Stimulated activated naive CD8-positive, alpha-beta T cell treated with anti-CD3 and anti-CD28 coated beads, Interleukin-15, Interleukin-2, amounts not matched to agents 100 U/mL and 50 U/mL, for 24 hours (primary cell): ENCODE results near the gene RNF34.
A peak's percentile ranks its signal among the peaks of the same experiment; 100 is the strongest.

Source experiments
- ATAC-seq: fragments of 150-1000 bp; cut with Tn5 transposase; one replicate; pipeline ENCODE4 v1.10.0; 2021
- DNase-seq: peaks from one replicate; pipeline ENCODE4 v3.0.0; 2021

RNF34 gene

DNA sequence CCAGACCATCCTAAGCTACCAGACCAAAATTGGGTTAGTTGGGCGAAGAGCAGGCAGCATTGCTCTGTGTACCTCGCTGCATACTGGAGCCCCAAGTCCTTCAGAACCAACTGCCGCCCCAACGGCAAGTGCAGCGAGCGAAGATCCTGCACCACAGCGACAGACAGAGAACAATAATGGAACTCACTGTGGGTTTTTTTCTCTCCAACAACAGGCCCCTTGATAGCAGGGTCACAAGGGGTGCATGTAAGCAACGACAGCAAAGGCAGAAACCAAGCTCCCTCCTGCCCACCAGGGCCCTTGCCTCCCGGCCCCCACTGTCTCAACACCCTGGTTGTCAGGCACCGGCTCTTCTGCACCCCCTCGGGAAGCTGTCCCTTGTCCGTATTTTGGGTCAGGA, 39.0 kb downstream of the RNF34 start:
- DNase-seq, result no peak
- ATAC-seq, result no peak

- no peak for ATAC-seq
- no peak for DNase-seq
These were observed 39.8 kb downstream of the RNF34 start for GRCh38 chr12:121439715-121440114.

DNA sequence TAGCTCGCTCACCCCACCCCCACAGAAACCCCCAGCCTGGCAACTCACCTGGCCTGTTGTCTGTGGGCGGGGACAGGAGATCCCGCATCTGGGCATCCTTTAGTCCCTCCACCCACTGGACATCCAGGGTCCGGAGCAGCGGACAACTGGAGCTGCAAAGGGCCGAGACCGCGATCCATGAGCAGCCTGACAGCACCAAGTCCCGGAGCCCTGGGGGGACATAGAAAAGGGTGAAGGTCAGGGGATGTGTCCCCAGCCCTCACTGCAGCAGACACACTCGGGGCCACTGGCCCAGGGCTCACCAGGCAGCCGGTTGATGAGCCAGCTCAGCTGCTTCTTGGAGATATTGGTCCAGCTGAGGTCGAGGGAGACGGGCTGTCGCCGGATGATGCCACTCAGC, 40.9 kb downstream of the RNF34 start:
- DNase-seq (no peak), ATAC-seq (no peak)

- ATAC-seq (no peak), DNase-seq (no peak)
These were observed 41.6 kb downstream of the RNF34 start for GRCh38 chr12:121441555-121441954.

DNA sequence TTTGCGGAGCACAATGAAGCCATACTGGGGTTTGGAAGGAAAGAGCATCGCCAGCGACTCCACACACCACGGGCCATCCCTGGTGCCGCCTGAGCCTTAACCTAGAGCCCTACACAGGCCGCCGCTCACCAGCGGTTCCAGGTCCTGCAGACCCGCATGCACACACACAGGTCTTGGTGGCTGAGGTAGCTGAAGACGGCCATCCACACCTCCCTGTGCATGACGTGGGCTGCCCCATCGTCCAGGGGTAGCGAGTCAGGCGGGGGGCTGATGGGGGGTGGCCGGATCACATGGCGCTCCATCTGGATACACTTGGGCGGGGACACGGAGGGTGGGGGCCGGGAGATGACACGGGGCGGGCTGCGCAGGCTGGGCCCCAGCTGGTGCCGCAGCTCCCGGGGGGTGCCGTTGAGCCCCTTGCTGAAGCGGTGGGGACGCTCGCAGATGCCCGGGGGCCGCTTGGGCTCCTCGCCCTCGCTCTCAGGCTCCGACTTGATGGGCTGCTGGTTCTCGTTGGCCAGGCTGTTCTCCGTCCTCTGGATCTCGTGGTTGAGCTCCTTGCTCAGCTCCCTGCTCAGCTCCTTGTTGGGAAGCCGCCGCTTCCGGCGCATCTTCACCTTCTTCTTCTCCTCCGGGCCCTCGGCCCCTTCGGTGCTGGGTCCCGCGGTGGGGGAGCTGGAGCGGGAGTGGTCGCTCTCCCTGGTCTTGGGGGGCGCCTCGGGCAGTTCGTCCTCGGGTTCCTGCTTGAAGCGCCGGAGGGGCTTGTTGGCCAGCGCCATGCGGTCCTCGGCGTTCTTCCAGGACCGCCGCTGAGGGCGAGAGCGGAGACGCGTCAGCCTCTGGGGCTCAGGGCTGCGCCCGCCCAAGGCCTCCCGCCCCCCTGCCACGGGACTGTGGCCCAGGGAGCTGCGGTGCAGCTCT, 42.4 kb downstream of the RNF34 start:
- DNase-seq (no peak), ATAC-seq (no peak)

- DNase-seq, result peak; percentile 80
- peak; percentile 66 for ATAC-seq
These were observed 43.4 kb downstream of the RNF34 start for GRCh38 chr12:121443193-121443870.

DNA sequence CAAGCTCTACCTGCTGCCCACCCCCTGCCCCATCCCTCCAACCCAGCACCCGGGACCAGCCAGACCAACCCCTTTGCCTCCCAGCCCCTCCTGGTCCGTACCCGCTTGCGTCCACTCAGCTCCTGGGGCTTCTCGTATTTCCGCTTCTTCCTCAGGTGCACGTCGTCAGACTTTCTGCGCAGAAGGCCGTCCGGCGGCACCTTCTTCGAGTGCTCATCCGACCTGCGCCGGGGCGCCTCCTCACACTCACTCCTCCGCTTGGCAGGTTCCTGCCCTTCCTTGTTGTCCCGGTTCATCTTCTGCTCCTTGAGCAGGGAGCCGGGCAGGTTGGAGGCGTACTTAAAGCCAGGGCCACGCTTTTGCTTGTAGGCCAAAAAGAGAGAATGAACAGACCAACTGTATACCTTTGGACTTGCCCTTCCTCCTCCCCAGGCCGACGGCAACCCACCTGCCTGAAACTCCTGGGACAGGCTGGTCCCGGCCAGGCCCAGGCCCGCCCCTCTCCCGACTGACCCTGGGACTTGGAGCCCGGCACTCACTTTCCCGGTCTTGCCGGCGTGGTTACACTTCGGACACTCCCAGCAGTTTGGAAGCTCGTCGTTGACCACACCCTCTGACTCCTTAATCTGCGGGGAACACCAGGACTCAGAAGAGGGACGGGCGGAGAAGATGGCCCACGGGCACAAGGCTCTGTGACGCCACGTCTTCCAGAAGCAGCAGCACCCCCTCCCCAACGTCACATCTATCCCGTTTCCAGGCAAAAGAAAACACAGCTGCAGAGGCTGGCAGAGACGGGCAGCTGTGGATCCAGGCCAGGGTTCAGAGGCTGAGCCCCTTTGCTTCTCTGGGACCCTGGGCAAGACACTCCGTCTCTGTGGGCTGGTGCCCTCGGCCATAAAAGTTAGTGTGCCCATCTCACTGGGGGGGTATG, 44.3 kb downstream of the RNF34 start:
- ATAC-seq, result no peak

DNA sequence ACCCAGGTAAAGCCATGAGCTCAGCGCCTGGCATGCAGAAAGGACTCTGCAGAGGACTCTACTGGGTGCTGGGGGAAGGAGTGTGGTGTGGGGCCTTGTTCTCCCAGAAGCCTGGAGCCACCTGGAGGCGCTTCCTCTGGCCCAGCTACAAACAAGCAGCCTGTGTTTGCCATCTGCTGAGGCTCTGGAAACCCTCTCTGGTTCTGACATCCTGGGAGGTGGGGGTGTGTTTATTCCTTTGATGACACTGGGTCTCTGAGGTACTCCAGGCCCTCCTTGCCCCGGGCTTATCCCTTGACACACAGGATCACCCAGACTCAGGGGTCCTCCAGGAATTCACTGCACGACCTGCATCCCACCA, 44.9 kb downstream of the RNF34 start:
- no peak for ATAC-seq

More for the DNA sequence above, 44.3 kb downstream of the RNF34 start:
- DNase-seq, result no peak

DNA sequence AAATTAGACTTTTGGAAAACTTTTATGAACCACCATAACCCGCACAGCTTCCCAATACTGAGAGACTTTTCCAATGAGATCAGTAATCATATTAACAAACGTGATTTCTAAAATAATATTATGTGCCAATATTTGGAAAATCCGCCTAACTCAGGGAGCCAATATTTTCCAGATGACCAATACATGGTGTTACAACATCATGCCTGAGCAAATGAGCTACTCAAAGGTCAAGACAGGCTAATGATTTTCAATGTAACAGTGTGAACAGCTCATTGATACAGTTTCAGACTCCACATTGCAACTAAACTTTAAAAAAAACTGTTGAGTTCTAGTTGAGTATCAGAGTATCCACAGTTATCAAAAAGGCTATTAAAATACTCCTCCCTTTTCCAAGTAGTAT, 46.8 kb downstream of the RNF34 start:
- DNase-seq (no peak), ATAC-seq (no peak)

More for the DNA sequence above, 44.9 kb downstream of the RNF34 start:
- no peak for DNase-seq

DNA sequence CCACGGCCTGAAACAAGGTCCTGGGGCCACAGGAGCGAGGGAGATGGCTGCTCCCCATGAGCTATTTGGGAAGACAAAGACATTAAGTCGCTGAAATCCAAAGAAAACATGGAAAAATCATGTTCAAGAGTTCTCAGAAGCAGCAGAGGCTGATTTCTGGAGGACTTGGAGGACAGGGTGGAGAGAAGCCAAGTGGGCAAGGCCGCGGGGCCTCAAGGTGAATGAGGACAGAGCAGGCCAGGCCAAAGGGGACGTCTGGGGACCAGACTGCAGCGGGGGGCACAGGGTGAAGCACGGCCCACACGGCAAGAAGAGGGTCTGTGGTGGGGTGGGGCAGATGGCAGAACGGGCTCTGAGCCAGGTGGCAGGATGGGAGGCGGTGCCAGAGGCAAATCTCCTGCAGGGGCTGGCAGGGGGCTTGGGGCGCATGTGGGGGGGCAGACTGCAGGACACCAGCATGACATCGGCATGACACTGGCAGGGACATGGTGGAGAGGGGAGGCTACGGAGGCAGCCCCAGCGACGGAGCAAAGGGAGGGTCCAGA, 48.9 kb downstream of the RNF34 start:
- ATAC-seq, result no peak

GRCh38 chr12:121451961-121452339, 52.0 kb downstream of the RNF34 start:
- ATAC-seq, result peak; percentile 44
- no peak for DNase-seq

More for the DNA sequence above, 48.9 kb downstream of the RNF34 start:
- no peak for DNase-seq

DNA sequence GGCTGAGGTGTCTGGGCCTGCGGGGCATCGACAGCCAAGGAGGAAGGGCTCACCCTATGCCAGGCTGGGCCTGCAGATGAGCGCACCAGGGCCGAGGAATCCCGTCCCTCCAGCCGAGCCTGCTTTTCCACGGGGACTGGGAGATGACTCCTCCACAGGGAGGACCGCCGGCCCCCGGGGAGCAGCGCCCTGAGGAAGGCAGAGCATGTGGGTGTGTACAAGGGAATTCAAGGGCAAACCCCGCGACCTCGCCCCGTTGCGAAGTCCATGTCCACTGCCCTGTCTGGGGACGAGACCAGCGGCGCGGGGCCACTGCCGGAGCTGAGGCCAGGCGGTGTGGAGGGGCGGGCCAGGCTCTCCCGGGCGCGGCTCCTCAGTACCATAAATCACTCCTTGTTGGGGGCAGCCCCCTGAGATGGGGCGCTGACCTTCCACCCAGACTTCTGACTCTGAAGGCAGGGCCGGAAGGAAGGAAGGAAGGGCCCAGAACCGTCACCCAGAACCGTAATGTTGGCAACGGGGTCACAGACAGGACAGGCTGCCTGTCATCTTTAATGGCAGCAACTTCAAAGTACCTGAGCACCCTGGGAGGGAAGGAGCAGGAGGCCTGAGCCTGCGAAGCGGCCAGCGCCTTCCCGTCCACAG, 52.5 kb downstream of the RNF34 start:
- DNase-seq, result no peak
- no peak for ATAC-seq

- DNase-seq (no peak), ATAC-seq (no peak)
These were observed 53.1 kb downstream of the RNF34 start for GRCh38 chr12:121452985-121453360.

DNA sequence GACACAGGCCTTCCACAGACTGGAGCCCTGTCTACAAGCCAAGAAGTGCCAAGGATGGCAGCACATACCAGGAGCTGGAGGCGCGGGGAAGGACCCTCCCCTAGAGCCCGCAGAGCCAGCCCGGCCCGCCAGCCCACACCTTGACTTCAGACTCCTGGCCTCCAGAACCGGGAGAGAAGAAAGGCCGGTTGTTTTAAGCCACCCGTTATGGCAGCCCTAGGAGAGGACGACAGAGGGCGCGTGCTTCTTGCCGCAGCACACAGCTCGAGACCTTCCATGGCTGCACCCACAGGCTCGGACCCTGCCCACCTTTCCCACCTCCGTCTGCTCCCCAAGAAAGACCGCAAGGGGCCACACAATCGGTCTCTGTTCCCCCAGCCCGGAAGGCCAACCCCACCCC, 53.7 kb downstream of the RNF34 start:
- ATAC-seq (no peak), DNase-seq (no peak)

- DNase-seq (no peak), ATAC-seq (no peak)
These were observed 55.0 kb downstream of the RNF34 start for GRCh38 chr12:121454921-121455320.

- ATAC-seq (no peak), DNase-seq (no peak)
These were observed 56.0 kb downstream of the RNF34 start for GRCh38 chr12:121455766-121456420.

DNA sequence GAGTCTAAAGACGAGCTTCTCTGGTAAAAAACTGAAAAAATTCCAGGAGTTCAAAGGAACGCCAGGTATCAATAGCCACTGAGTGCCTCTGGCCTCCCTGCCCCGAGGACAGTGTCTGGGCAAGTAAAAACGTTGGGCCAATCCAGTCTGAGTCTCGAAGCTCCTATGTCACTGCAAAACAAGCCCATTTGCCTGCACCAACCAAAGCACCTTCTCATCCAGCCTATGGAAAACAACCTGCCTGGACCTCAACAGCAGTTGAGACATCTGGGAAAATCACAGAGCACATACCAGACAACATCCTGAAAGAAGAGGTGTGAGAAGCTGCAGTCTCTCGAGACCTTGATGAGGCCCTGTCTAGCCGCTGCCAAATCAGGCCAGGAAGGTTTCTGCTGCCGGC, 56.6 kb downstream of the RNF34 start:
- ATAC-seq, result no peak
- no peak for DNase-seq

GRCh38 chr12:121461048-121461447, 61.1 kb downstream of the RNF34 start:
- no peak for ATAC-seq
- DNase-seq, result no peak

GRCh38 chr12:121464331-121464730, 64.4 kb downstream of the RNF34 start:
- DNase-seq, result no peak
- ATAC-seq, result no peak

DNA sequence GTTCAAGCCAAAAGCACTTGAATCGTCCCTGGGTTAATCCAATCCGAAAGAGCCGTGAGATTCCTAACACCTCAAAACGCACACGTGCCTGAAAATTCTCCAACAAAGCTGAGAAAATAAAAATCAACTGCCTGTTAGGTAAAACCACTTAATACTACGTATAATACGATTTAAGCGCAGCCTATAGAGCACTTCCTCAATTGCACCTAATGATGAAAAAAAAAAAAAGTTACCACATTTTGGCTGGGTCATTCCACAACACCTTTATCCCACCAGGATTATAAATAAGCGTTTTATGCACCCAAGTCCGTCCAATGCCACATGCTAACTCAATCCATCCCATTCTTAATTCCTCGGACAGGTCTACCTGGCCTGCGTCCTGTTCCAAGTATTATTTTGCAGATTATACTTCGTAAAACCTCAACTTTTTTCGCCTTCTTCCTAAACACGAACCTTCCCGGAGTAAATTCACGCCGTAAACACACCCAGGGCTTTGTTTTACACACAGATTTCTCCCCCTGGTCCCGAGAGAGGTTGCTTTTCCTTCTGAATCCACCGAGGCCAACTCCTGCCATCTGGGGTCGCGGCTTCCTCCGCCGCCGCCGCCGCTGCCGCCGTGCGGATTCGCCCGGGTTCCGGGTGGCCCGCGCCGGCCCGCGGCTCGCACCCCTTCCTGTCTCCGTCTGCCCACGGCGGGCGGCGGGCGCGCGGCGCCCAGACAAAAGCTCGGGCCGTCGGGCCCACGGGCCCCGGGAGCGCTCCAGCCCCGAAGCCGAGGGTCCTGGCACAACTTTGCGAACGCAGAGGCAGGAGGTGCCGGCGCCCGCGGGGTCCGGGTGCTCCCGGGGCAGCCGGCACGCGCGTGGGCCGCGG, 66.2 kb downstream of the RNF34 start:
- ATAC-seq, result peak; percentile 1
- peak; percentile 58 for DNase-seq
